Gastrocnemius medialis (tissue), 4 donors: ENCODE measurements around the gene GRB2. TPM values are rescaled to one million over a fixed set of nuclear protein-coding genes. Genes with fewer than 3 reads are reported as not detected.
A peak's percentile ranks its signal among the peaks of the same experiment; 100 is the strongest.

ENCODE experiments used
- ATAC-seq, 2 donors: fragments of 150-250 bp; one replicate each; pipeline ENCODE4 v1.9.1; 2016
- DNase-seq, 2 donors: peaks; one replicate each; pipeline ENCODE4 v3.0.0-alpha.2; 2019
- H3K27ac ChIP-seq, 4 donors: fragments of 200-600 bp; sonication (generic); 1 replicate in 1 of 4; 2 replicates in 3 of 4; pipeline ENCODE4 v1.5.1; 2016 to 2018; ENCODE audit warnings: mild to moderate bottlenecking in 2 of 4, moderate library complexity in 1 of 4
- H3K27me3 ChIP-seq, 3 donors: fragments of 200-600 bp; sonication (generic) in 2 of 3; 1 replicate in 1 of 3; 2 replicates in 2 of 3; pipeline versions ENCODE4 v1.5.1 to v1.6.0; 2016 to 2019; ENCODE audit warnings: mild to moderate bottlenecking in 1 of 3, moderate library complexity in 1 of 3
- H3K36me3 ChIP-seq, 2 donors: fragments of 200-600 bp; sonication (generic) in 1 of 2; one replicate each; pipeline ENCODE4 v1.5.1; 2017 to 2018
- H3K4me1 ChIP-seq, 2 donors: fragments of 200-600 bp; sonication (generic) in 1 of 2; one replicate each; pipeline ENCODE4 v1.5.1; 2016 to 2017; ENCODE audit warnings: mild to moderate bottlenecking in 2 of 2
- H3K4me3 ChIP-seq, 4 donors: fragments of 200-600 bp; sonication (generic) in 3 of 4; 1 replicate in 1 of 4; 2 replicates in 3 of 4; pipeline ENCODE4 v1.5.1; 2016 to 2019; ENCODE audit warnings: mild to moderate bottlenecking in 2 of 4
- H3K9me3 ChIP-seq, 3 donors: fragments of 200-600 bp; sonication (generic) in 2 of 3; 1 replicate in 1 of 3; 2 replicates in 2 of 3; pipeline ENCODE4 v1.5.1; 2016 to 2019
- CTCF ChIP-seq, 5 experiments: fragments of 450-650 bp in 3 of 5; fragments of 200-600 bp in 2 of 5; sonication (generic) in 2 of 5; IDR thresholded peaks in 4 of 5; conservative IDR thresholded peaks in 1 of 5; 1 replicate in 4 of 5; 2 replicates in 1 of 5; pipeline ENCODE4 v1.5.1; 2016 to 2019; ENCODE audit warnings: antibody characterized with exemption in 5 of 5, mild to moderate bottlenecking in 3 of 5, moderate library complexity in 3 of 5
- POLR2A ChIP-seq, 2 donors: fragments of 450-650 bp; IDR thresholded peaks; one replicate each; pipeline ENCODE4 v1.6.1; 2017; ENCODE audit warnings: antibody characterized with exemption in 2 of 2, mild to moderate bottlenecking in 2 of 2, moderate library complexity in 2 of 2
- in situ Hi-C, 4 donors: fragments of 200-750 bp; cut with MboI; loops; one replicate each; pipeline versions ENCODE4 v1.15.0 to v1.8.0; 2017; ENCODE audit warnings: low sequenced_read_pairs in 4 of 4
- intact Hi-C: fragments of 100-400 bp; cut with DNase I; formaldehyde crosslinking; loops from one replicate; pipeline ENCODE4 v1.15.1; 2023; ENCODE audit warnings: low total_unique reads
- total RNA-seq, 4 donors: library from RNA; depleted of rRNA; stranded (reverse); fragments of >200 nt; gene quantifications; one replicate each; pipeline versions ENCODE4 v1.1.0 to v1.2.3, GENCODE V29; 2016

GRB2 gene
- total RNA-seq, 4 donors from 2014 or later, result 41.7 to 88.5 (median 68.8) TPM

- in situ Hi-C loops, result loop anchor here in 2 of 4 donors (5.0 to 10.0 kb wide), 2 partner anchors 63 to 81 kb away; no protein-coding TSS in a partner anchor
- Histone ChIP-seq H3K36me3 (no peaks in the 10 kb centered on the region), H3K9me3 (no peaks in the 10 kb centered on the region), H3K27me3 (no peaks in the 10 kb centered on the region), H3K27ac (no peak overlapping the region), H3K4me3 (no peak overlapping the region), H3K4me1 (peaks cover 0 to 3% of the 10 kb centered on the region in 2 donors)
- DNase-seq (no peak), ATAC-seq (no peak)
- TF ChIP-seq CTCF (IDR thresholded peaks at IDR 0.05 in 4 of 5, conservative IDR thresholded peaks at IDR 0.05 in 1 of 5) (no peak), POLR2A (IDR thresholded peaks at IDR 0.05) (no peak)
- intact Hi-C loops, result no loop called here
These were observed 73.8 kb downstream of the GRB2 start for GRCh38 chr17:75331671-75332070.

- no peak overlapping the region for H3K4me3 ChIP-seq
- DNase-seq, result no peak
- H3K36me3 ChIP-seq, result no peaks in the 10 kb centered on the region
- no peaks in the 10 kb centered on the region for H3K27me3 ChIP-seq
- TF ChIP-seq POLR2A (IDR thresholded peaks at IDR 0.05) (no peak), CTCF (IDR thresholded peaks at IDR 0.05 in 4 of 5, conservative IDR thresholded peaks at IDR 0.05 in 1 of 5) (no peak)
- peaks cover 8 to 12% of the 10 kb centered on the region in 2 donors for H3K4me1 ChIP-seq
- ATAC-seq, result no peak
- no peaks in the 10 kb centered on the region for H3K9me3 ChIP-seq
- H3K27ac ChIP-seq, result no peak overlapping the region
- in situ Hi-C loops (loop anchor here in 3 of 4 donors (5.0 to 10.0 kb wide), 3 partner anchors 80 to 87 kb away; partner anchors contain the start of gene GRB2 (in 1 of the 3)), intact Hi-C loops (no loop called here)
These were observed 77.7 kb downstream of the GRB2 start for GRCh38 chr17:75327757-75328156.

- H3K4me1 ChIP-seq, result peaks cover 8 to 12% of the 10 kb centered on the region in 2 donors
These were observed 79.1 kb downstream of the GRB2 start for GRCh38 chr17:75326226-75326848.

GRCh38 chr17:75325827-75326225, 79.7 kb downstream of the GRB2 start:
- peaks cover 0 to 10% of the 10 kb centered on the region in 2 donors for H3K36me3 ChIP-seq
- H3K4me3 ChIP-seq, result no peak overlapping the region
- in situ Hi-C loops (loop anchor here in 3 of 4 donors (5.0 to 10.0 kb wide), 3 partner anchors 81 to 89 kb away; partner anchors contain the start of gene GRB2 (in 1 of the 3)), intact Hi-C loops (no loop called here)
- H3K9me3 ChIP-seq, result no peaks in the 10 kb centered on the region
- DNase-seq (no peak), ATAC-seq (no peak)
- H3K27ac ChIP-seq, result peak overlapping the region in 3 of 4 donors; percentile 15 to 26 (median 15)
- no peaks in the 10 kb centered on the region for H3K27me3 ChIP-seq
- H3K4me1 ChIP-seq, result peaks cover 8 to 12% of the 10 kb centered on the region in 2 donors
- TF ChIP-seq POLR2A (IDR thresholded peaks at IDR 0.05) (no peak), CTCF (IDR thresholded peaks at IDR 0.05 in 4 of 5, conservative IDR thresholded peaks at IDR 0.05 in 1 of 5) (no peak)

More at GRCh38 chr17:75326226-75326848, 79.1 kb downstream of the GRB2 start:
- in situ Hi-C loops, result loop anchor here in 3 of 4 donors (5.0 to 10.0 kb wide), 3 partner anchors 81 to 88 kb away; partner anchors contain the start of gene GRB2 (in 1 of the 3)
- Histone ChIP-seq H3K9me3 (no peaks in the 10 kb centered on the region), H3K36me3 (peaks cover 0 to 6% of the 10 kb centered on the region in 2 donors), H3K27ac (peak overlapping the region in 3 of 4 donors; percentile 15 to 26 (median 15)), H3K27me3 (no peaks in the 10 kb centered on the region), H3K4me3 (no peak overlapping the region)
- intact Hi-C loops, result no loop called here
- no peak for DNase-seq
- no peak for ATAC-seq
- TF ChIP-seq CTCF (IDR thresholded peaks at IDR 0.05 in 4 of 5, conservative IDR thresholded peaks at IDR 0.05 in 1 of 5) (no peak), POLR2A (IDR thresholded peaks at IDR 0.05) (no peak)
